GM20000 (cell line): ENCODE data around the gene IQCK.
"Not testable (repeated sequence)": the region's sequence is repeated elsewhere in the genome, so short reads cannot be mapped to it uniquely, and the experiment has no call there.

Experiments
- DNase-seq: peaks from one replicate; pipeline ENCODE4 v3.0.0; 2012; ENCODE audit warnings: low spot score
- CTCF ChIP-seq: IDR thresholded peaks from 2 replicates; pipeline ENCODE4 v1.5.1; 2012; ENCODE audit warnings: mild to moderate bottlenecking, control low read depth; ENCODE audit errors: extremely low read depth, missing control alignments

The IQCK gene

GRCh38 chr16:19712418-19713058 is 5.5 kb upstream of the IQCK start:
- no peak for TF ChIP-seq CTCF
- no peak for DNase-seq

- DNase-seq, result no peak
- no peak for TF ChIP-seq CTCF
These were observed 4.4 kb upstream of the IQCK start for GRCh38 chr16:19713697-19714096.

GRCh38 chr16:19715566-19715965 is 2.5 kb upstream of the IQCK start:
- TF ChIP-seq CTCF, result no peak

GRCh38 chr16:19716183-19716582 is 1.9 kb upstream of the IQCK start:
- no peak for DNase-seq
- TF ChIP-seq CTCF, result no peak

More at GRCh38 chr16:19715566-19715965, 2.5 kb upstream of the IQCK start:
- DNase-seq, result no peak

- not testable (repeated sequence) for DNase-seq
These were observed 1.3 kb upstream of the IQCK start for GRCh38 chr16:19716728-19717127.

GRCh38 chr16:19717314-19717713 is 757 bp upstream of the IQCK start:
- DNase-seq, result no peak
- TF ChIP-seq CTCF, result no peak

- no peak for TF ChIP-seq CTCF
- DNase-seq, result no peak
These were observed 524 bp downstream of the IQCK start for GRCh38 chr16:19718624-19718965.

GRCh38 chr16:19722269-19722952 is 4.3 kb downstream of the IQCK start:
- DNase-seq, result no peak
- no peak for TF ChIP-seq CTCF
